Measurements from ENCODE around the gene JUP. TPM values are rescaled to one million over a fixed set of nuclear protein-coding genes. Genes with fewer than 3 reads are reported as not detected.

Gene JUP
- total and polyA plus RNA-seq, 8 donors: 94.2 to 148 (median 119) TPM

GRCh38 chr17:41793784-41794539 is 7.5 kb upstream of the JUP start:
- Histone ChIP-seq H3K4me3 (no peak overlapping the region), H3K4me1 (peaks cover 16% of the 10 kb centered on the region in 2 donors), H3K9me3 (no peaks in the 10 kb centered on the region), H3K36me3 (no peaks in the 10 kb centered on the region), H3K27me3 (no peaks in the 10 kb centered on the region), H3K27ac (peak overlapping the region; percentile 68 to 72)
- no peak for ATAC-seq
- DNase-seq: no peak
- intact Hi-C loops (cut with DNase I): no loop called here
- TF ChIP-seq CTCF (IDR thresholded peaks at IDR 0.05): no peak

DNA sequence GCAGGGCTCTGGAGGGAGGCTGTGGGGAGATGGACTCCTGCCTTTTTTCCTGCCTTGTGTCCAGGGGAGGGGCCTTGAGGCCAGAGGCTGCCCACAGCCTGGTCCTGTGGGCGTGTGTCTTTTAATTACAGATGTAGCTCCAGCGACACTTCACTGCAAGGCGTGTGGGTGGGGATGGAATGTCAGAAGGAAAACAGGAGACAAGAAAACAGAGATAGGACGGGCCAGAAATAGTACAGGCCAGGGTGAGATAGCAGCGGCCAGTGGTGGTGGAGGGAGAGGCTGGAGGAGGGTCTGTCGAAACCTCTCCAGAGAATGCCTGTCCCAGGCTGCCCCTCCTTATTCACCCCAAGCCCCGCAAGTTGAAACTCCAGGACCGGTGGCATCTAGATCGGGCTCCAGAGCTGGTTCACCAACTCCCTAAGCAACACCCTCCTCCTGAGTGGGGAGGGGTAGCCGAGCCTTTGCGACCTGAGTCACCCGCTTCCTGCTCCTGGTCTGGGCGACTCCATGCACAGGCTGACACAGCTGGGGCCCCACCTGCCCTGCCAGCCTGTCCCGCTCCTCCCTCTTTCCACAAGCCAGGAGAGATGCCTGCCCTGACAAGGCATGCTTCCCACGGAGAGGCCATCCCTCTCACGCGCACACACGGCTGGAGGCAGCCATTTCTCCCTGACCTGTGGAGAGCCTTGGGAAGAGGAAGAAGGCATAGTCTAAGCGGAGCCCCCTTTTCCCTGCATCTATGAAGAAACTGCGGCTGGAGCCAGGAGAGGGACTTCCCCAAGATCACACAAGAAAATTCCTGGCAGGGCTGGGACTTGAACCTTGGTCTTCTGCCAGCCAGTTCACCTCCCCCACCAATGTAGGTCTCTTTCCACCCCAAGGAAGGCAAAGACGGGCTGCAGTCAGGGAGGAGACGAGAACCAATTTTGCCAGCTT is 6.6 kb upstream of the JUP start:
- DNase-seq (peak in 3 of 4 donors; percentile 72 to 87 (median 72)), ATAC-seq (peak; percentile 90)
- intact Hi-C loops (cut with DNase I): no loop called here
- no peaks in the 10 kb centered on the region for H3K27me3 ChIP-seq
- no peak for TF ChIP-seq CTCF (IDR thresholded peaks at IDR 0.05)
- H3K4me3 ChIP-seq: no peak overlapping the region
- peak overlapping the region; percentile 68 to 72 for H3K27ac ChIP-seq
- no peaks in the 10 kb centered on the region for H3K36me3 ChIP-seq
- H3K4me1 ChIP-seq: peaks cover 16 to 20% of the 10 kb centered on the region in 2 donors
- H3K9me3 ChIP-seq: no peaks in the 10 kb centered on the region

DNA sequence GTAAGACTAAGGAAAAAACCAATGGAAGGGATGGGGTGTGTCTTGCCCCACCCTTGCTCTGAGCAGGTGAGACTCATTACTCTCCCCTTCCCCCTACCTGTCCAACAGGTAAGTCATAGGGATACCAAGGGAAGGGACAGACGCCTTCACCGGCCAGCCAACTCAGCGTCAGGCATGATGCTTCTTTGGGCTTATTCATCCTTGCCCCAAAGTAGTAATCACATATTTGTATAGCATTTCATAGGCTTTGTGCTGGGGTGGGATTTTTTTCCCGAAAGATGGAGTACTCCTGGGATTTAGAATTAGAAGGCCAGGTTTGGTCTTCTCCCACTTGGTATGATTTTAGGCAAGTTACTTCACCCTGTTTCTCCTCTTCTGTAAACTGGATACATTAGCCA is 509 bp upstream of the JUP start:
- DNase-seq (no peak), ATAC-seq (no peak)
- H3K9me3 ChIP-seq: no peaks in the 10 kb centered on the region
- TF ChIP-seq CTCF (IDR thresholded peaks at IDR 0.05): no peak
- peak overlapping the region in 1 of 2 donors; percentile 57 for H3K4me3 ChIP-seq
- peaks cover 0 to 28% of the 10 kb centered on the region in 2 donors for H3K27me3 ChIP-seq
- intact Hi-C loops (cut with DNase I): no loop called here
- peak overlapping the region; percentile 42 to 51 for H3K27ac ChIP-seq
- no peaks in the 10 kb centered on the region for H3K36me3 ChIP-seq
- H3K4me1 ChIP-seq: peaks cover 12 to 51% of the 10 kb centered on the region in 2 donors

DNA sequence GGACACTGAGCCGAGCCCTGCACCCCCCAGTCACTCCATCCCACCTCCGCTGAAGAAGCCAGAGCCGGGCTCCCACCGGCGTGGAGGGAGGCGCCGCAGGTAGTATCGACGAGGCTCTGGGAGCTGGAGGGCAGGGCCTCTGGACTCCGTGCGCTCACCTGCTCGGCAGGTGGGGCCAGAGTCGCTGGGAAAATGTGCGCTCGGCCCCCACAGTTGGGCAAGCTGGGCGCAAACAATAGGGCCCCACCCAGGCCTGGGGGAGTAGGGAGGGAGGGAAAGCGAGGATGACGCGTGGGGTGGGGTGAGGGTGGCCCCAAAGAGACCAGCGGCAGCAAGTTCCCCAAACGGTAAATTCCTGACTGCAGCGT is 668 bp downstream of the JUP start:
- peak in 3 of 4 donors; percentile 70 to 89 (median 82) for DNase-seq
- peak overlapping the region; percentile 86 to 91 for H3K27ac ChIP-seq
- H3K9me3 ChIP-seq: no peaks in the 10 kb centered on the region
- peaks cover 20 to 61% of the 10 kb centered on the region in 2 donors for H3K4me1 ChIP-seq
- H3K27me3 ChIP-seq: peaks cover 0 to 28% of the 10 kb centered on the region in 2 donors
- ATAC-seq: peak; percentile 51
- no peaks in the 10 kb centered on the region for H3K36me3 ChIP-seq
- peak overlapping the region; percentile 57 for H3K4me3 ChIP-seq
- no peak for TF ChIP-seq CTCF (IDR thresholded peaks at IDR 0.05)
- intact Hi-C loops (cut with DNase I): no loop called here

All from left lung (tissue), 10 donors.